22Rv1 (cell line): ENCODE data around the gene CNTNAP4.

Experiments
- H3K27ac ChIP-seq: fragments of 450-650 bp; 2 replicates; pipeline ENCODE4 v1.5.1; 2017
- CTCF ChIP-seq: fragments of 450-650 bp; IDR thresholded peaks from 2 replicates; pipeline ENCODE4 v1.5.1; 2017; ENCODE audit warnings: mild to moderate bottlenecking
- ZFX ChIP-seq: fragments of 450-650 bp; IDR thresholded peaks from 2 replicates; pipeline ENCODE4 v1.6.1; 2017; ENCODE audit warnings: antibody characterized with exemption, borderline replicate concordance

Gene CNTNAP4

GRCh38 chr16:76280421-76281215, 3.4 kb downstream of the CNTNAP4 start:
- no peak overlapping the region for H3K27ac ChIP-seq
- TF ChIP-seq ZFX (no peak), CTCF (no peak)

GRCh38 chr16:76287466-76287865, 10.3 kb downstream of the CNTNAP4 start:
- TF ChIP-seq ZFX = no peak
- TF ChIP-seq CTCF = no peak
- no peak overlapping the region for H3K27ac ChIP-seq

GRCh38 chr16:76292218-76292617, 15.0 kb downstream of the CNTNAP4 start:
- TF ChIP-seq CTCF (no peak), ZFX (no peak)
- no peak overlapping the region for H3K27ac ChIP-seq

- H3K27ac ChIP-seq = no peak overlapping the region
- TF ChIP-seq ZFX (no peak), CTCF (no peak)
Observed at GRCh38 chr16:76293980-76294379, 16.8 kb downstream of the CNTNAP4 start.

- H3K27ac ChIP-seq = no peak overlapping the region
- TF ChIP-seq CTCF (no peak), ZFX (no peak)
Observed at GRCh38 chr16:76294396-76295214, 17.4 kb downstream of the CNTNAP4 start.

GRCh38 chr16:76297941-76298340, 20.7 kb downstream of the CNTNAP4 start:
- no peak overlapping the region for H3K27ac ChIP-seq
- TF ChIP-seq CTCF (no peak), ZFX (no peak)
